GDM1 (cell line): Measurements from ENCODE around the gene FATE1.

Experiments
- DNase-seq: peaks from one replicate; lab custom pipeline; 2025; lab: John Stamatoyannopoulos, UW

FATE1 gene

DNA sequence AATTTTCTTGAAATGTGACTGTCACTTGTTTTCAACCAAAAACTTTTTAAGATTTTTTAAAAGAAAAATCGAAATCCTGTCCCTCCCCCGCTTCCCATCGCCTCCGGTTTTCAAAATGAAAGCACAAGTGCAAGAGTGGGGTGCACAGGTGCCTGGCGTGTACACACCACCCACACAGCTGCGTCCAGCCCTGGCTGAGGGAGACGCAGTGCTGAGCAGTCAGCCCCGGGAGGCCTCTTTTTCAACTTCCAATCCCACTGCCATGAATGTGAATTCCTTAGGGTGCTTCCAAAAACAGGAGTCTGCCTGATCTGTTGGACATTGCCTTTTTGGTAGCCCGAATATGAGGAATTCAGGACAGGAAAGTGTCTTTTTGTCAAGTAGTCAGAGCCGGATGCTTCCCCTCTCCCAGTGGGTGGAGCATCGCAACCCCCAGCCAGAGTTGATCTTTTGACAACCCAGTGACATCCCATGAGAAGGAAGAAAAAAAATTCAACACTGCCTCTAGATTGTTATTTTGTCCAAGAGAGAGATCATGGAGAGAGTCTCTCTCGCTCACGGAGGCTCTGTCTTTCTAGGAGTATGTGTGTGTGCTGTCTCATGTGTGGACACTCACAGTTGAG, 11.7 kb upstream of the FATE1 start:
- no peak for DNase-seq

DNA sequence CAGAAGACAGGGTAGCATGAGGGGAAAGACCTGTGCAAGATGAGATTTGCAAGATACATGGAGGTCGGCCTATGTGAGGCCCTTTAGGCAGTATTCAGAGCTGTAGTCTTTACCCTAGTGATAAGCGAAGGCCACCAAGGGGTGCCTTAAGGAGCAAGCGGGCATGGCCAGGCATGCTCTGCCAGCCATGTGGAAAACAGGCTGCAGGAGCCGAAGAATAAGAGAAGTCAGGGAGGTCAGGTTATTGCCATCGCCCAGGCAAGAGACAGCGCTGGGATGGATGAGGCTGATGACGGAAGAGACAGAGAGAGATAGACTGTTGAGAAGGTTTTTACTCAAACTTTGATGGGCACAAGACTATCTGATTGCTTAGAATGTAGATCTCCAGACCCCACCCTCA, 7.0 kb upstream of the FATE1 start:
- DNase-seq, result no peak

DNA sequence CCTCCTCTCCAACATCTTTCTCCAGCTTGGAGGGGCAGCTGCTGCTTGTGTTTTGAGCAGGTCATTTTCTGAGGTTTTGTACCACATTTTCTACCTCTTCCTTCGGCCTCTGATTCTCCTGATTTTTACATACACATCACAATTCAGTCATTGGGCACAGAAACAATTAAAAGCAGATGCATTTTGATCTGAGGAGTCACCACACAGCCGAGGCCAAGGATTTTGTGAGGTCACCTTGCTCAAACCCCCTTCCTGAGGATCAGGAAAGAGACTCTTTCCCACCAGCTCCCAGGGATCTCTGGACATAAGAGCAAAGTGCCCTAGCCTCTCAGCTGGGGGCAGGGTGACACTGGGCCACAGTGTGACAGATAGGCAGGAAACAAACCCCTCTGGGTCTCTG, 5.4 kb upstream of the FATE1 start:
- DNase-seq, result no peak

DNA sequence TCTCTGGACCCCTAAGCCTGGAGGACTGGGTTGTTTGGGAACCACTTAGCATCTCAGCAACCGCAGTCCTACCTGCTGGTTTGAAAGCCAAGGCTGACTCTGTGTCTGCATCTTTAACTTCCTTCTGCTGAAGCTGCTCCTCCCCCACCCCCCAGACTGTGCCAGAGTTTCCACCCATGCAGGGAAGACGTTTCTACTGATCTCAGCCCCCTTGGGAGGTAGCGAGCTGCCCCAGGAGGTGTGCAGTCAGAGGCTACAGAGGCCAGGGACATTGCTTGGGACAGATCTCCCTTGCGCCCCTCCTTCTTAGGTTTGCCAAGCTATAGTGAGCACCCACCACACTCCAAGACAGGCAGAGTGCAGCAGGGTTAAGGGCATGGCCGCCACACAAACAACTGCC, 4.7 kb upstream of the FATE1 start:
- DNase-seq, result no peak

DNA sequence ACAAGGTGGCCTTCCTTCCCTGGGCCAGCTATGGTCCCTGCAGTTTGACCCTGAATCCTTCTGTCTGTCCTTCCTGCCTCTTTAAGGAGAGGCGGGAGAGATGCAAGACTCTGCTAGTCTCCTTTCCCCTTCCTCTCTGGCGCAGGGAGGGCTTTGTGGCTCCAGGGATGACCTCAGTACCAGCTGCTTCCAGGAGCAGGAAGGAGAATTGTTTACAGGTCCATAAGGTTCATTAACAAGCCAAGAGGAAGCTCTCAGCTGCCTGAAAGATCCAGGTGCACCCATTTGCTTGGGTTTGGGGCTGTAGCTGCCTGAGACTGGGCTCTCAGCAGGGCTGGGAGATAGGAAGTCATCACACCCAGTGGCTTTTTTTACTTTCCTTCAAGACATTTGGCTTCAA, 4.0 kb upstream of the FATE1 start:
- no peak for DNase-seq

DNA sequence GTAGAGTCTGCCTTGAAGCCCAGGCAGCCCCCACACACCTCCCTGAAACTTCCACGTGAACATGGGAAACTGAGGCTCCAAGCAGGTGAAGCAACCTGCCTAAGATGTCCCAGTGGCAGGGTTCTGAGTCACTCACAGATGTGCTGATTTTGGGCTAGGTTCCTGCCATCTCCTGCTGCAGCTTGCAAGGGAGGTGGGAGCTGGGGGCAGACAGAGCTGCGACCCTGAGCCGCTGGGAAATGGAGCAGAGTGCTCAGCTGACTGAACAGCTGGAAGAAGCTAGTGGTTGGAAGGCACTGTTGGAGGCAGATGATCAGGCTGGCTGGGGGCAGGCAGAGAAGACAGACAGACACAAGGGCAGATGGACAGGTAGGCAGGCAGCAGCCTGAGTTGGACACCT, 3.6 kb upstream of the FATE1 start:
- DNase-seq, result no peak

DNA sequence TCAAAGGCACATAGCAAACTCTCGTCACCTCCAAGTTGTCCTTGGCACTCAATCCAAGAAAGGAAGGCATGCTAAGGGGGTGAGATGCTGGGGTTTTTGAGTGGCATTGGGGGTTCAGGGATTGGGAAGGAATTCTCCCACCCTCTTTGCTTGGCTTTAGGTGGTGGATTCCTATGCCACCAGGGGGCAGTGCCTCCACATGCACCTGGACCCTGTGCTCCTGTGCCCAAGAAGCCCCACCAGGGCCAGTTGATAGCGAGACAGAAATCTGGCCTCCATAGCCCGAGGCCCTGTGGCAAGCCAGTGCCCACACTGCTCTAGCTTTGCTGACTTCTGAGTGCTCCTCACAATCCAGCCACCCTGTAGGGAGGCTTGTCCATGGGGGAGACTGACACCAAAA, 2.0 kb upstream of the FATE1 start:
- DNase-seq, result no peak

DNA sequence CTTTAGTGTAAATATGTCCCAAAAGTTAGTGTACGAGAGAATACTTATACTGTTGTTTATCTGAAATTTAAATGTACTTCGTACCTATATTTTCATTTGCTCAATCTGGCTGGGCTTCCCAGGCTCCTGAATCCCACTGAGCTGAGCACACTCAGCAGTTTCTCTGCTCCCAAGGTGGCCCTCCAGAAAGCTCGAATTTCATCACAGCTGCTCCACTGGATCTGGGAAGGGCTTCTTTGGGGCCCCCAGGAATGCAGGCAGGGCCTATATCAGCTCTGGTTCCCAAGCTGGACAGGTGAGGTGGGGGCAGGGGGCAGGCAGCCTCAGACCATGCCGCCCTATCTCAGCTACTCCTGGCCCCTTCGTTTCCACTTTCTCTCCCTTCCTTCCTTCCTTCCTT, 1.5 kb upstream of the FATE1 start:
- DNase-seq, result no peak

DNA sequence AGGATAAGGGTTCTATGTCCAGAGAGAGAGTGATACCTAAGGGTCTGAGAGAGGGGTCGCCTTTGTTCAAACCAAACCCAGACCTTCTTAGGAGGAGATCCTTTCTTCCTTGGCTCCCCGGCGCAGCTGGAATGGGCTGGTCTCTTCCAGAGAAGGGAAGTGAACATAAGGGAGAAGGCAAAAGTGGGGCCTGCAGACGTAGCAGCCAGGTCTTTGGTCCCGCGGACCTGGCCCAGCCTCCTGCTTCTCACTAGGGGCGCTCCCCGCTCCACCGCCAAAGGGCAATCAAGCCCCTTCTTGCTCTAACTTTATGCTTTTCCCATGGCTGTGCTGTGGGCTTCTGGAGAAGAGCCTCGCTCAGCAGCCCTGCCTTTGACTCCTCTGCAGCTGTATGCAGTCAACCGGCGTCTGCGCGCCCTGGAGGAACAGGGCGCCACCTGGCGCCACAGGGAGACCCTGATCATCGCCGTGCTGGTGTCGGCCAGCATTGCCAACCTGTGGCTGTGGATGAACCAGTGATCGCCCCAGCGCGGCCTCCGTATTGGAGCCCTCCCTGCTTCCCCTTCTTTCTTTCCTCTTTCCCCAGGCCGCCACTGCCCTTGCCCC, 6.5 kb downstream of the FATE1 start:
- no peak for DNase-seq

DNA sequence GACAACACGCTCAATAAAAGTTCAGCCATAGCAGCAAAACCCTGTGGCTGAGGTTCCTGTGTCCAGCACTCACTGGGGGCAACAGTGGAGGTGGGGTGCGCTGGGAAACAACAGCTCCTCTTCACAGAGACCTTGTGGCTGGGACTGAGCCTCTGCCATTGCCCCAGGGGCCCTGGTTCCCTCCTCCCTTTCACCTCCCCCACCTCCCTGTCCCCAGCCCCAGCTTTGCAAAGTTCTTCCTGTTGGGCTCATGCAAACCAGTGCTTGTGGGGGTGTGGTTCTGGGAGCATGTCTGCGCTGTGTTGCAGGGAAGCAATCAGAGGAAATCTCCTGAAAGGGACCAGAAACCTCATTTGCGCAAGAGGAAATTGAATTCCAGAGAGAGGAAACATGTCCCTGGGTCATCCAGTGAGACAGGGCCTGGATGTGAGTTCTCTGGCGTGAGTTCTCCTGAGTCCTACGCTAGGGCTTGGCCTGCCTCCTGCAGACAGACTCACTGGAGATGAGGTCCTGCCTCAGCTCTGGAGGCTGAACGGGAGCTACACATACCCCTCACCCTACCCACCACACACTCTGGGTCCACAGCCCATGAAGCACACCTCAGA, 7.4 kb downstream of the FATE1 start:
- no peak for DNase-seq

DNA sequence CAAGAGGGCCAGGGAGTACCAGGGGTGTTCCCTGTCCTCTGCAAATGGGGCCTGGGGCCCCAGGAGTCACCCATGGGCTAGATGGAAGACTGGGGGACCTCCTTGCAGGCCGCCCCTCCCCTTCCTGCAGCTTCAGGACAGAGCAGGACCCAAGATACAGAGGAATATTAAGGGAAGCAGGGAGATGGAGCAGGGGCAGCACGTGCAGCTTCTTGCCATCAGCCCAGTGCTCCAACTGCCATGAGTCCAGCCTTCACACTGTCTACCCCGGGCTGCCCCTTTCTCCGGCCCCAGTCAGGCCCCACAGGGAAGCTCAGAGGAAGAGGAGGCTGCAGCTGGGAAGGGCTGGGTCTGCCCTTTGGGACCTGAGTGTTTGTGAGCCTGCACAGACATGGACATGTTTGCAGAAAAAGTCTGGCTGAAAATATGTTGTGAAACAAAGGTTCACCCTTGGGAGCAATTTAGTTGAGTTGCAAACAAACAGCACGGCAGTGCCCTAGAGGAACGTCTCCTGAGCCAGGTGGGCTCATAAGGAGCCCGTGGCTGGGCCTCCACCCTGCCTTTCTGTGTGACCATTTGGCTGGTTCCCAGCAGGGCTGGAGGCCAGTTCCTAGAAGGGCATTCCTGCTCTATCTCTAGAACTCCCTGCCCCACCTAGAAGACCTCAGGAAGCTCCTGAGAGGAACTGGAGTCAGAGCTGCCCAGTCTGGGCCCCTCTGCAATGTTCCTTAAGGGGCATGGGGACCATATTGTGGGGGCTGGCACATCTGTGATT, 8.9 kb downstream of the FATE1 start:
- DNase-seq, result no peak

DNA sequence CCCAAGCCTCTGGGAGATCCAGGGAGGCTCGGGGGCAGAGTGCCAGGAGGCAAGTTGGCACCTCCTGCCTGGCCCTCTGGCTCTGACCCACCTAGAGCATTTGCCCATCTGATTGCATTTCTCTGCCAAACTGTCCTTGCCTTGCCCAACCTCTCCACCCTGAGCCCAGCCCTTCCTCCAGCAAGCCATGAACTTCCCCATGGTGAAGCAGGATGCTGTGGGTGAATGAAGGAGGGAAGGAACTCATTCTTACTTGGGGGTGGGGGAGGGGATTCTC, 9.4 kb downstream of the FATE1 start:
- DNase-seq, result no peak

DNA sequence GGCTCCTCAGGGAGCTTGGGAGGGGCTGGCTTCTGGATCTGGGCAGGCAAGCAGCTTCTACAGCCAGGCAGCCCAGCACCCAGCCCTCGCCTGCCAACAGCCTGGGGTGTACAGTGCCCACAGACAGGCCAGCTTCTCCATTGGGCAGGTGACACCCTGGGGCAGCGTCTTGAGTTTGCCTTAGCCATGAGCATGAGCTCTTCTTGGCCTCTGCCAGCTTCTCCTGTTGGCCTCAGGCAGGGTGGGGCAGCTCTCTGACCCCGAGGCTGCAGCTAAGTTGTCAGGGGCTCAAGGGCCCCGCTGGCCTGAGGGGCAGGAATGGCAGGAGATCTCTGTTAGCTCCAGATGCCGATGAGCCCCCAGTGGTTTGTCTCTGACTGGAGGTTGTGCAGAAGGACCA, 10.9 kb downstream of the FATE1 start:
- DNase-seq, result no peak

DNA sequence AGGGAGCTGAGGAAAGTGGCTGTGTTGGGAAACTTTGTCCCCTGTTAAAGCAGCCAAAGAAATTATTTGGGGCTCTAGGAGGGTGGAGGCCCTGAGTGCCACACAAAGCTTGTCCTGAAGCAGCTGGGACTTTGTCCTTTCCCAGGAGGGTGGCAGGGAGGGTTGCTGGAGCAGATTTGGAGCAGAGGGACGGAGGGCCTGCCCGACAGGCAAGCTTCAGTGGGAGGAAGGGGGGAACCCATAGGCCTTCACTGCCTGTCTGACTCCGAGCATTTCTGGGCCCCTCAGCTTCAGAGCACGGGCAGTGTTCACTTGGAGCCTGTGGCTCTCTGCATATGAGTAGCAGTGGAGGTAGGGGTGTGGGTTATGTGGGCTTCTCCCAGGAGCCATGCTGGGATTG, 11.5 kb downstream of the FATE1 start:
- no peak for DNase-seq

DNA sequence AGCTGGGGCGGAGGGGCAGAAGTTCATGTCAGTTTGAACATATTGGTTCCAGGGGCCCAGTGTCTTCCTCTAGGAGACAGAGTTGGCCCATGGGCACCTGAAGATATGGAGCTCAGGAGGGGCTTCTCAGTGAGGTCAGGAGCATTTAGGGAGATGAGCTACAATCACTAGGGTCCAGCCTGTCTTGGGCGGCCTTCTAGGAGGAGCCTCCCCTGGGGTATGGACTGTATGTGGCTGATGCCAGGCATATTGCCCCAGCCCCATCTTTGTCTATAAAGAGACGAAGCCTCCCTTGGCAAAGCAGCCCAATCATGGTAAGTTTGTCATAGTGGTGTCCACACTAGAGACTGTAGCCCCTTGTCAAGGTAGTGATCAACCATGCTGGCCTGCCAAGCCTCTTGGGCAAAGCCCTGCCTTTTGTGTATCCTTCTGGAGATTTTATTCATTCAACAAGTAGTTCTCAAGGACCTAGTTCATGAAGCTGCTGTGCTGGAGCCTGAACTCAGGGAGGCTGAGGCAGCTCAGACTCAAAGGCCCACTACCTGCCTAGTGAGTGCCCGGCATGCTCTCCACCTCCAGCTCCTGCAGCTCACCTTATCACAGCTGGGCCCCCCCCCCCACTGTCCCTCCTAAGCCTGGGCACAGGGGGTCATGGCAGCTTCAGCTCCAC, 13.4 kb downstream of the FATE1 start:
- DNase-seq, result no peak

DNA sequence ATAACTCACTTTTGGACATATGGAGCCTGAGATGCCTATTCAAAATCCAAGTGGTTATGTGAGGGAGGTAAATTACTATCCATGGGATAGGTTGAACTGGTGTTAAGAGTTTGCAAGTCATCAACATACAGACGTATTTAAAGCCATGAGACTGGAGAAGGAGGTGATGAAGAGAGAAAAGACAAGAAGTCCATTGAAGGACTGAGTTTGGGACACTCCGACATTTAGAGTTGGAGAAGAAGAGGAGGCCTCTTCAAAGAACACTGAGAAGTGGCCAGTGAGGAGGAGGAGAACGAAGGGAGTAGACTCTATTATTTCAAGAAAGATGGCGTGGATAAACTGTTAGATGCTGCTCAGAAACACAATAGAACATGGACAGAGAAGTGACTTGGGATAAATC, 18.6 kb downstream of the FATE1 start, which contains the start of gene CNGA2:
Gene CNGA2, plus strand, starts transcription at position 301 of the 400 bp plus-strand sequence. CDS start 3,738 bp downstream, outside the sequence.
- no peak for DNase-seq

DNA sequence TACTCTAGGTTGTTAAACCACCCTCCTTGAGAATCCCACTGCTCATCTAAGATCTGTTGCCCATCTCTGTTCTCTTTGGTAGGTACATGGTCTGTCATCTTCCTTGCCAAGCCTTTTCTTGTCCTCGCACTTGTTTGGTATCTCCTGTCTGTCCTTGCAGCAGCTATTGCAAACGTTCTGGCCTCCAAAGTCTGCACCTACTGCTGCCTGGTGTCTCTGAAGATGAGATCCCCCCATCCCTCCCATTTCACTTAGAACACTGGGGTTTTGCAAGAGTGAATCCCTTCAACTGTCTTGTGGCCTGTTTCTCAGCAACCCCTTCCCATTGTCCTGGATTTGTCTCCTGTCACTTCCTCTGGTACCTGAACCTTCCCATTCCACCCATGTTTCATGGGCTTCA, 19.4 kb downstream of the FATE1 start:
- DNase-seq, result no peak

DNA sequence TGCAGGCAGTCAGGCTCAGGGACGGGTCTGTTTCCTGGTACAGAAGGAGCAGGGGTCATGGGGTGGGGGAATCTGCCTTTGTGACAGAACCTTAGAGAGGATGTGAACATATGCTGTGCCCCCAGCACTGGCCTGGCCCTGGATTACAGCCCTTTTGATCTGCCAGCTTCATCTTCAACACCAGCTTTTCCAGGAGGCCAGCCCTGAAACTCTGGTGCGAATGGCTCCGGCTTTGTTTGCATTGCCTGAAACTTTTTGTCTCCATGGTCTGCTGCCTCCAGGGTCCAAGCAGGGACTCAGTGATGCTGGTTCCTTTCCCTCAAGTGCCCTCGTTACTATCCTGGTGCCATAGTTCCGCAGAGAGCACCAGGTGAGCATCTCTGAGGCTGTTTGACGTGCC, 20.9 kb downstream of the FATE1 start:
- DNase-seq, result no peak

DNA sequence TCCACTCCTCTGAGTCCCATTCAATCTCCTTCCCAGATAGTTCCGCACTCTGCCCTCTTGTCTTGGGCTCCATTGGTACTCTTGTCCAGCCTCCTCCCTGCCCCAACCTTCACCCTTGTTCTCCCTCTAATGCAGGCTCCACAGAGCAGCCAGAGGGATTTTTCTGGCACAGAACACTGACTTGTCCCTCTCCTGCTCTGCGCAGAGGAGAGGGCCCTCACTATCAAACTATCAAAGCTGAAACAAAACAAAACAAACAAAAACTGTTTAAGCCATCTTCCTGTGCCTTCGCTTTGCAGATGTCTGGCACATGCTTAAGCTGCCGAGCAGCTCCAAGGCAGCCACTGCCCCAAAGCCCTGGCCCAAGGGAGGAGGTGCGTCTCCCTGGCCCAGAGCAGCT, 21.7 kb downstream of the FATE1 start:
- no peak for DNase-seq

DNA sequence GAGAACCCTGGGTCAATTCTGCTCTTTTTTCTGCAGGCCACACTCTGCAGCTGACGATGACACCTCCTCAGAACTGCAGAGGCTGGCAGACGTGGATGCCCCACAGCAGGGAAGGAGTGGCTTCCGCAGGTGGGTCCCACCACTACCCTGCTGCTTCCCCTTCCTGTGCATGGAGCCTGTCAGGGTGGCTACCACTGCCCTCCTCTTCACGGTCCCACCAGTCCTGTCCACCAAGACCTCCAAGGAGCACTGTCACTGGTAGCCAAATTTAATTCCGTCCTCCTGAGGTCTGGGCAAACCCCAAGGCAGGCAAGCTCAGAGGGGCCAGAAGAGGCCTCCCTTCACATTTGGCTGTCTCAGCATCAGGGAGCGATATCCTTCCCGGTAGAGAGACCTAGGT, 22.9 kb downstream of the FATE1 start:
- DNase-seq, result no peak

DNA sequence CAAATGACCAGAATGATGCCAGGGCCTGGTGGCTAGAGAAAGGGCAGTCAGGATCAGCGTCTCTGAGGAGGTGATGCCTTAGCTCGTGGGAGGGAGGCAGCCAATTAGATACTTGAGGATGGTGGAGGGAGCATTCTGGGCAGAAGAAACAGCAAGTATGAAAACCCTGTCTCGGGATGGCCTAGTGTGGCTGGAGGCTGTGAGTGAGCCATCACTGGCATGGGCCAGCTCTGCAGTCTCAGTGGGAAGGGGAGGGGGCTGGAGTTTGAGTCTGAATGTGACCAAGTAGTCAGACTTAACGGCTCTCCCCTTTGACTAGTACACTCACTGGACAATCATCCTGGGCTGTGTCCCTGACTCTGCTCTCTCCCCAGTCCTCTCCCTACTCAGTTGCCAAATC, 25.8 kb downstream of the FATE1 start:
- DNase-seq, result no peak

DNA sequence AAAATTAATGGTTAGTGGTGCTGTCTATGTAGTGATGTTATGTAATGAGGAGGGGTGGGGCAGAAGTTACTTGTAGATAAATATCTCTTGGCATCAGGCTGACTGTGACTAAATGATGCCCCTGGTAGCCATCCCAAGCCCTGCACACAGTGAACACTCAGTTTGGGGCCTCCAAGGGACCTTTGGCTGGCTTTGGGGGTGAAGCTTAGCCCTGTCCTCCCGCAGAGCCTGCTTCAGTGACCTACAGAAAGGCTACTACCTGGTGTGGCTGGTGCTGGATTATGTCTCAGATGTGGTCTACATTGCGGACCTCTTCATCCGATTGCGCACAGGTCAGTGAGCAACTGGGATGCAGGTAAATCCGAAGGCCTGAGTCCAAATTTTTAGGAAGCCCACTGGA, 26.5 kb downstream of the FATE1 start:
- no peak for DNase-seq
